ENCODE results near the gene FAM163B.

GRCh38 chr9:133575186-133576030, 33.8 kb downstream of the FAM163B start:
- TF ChIP-seq, protein P1, sequence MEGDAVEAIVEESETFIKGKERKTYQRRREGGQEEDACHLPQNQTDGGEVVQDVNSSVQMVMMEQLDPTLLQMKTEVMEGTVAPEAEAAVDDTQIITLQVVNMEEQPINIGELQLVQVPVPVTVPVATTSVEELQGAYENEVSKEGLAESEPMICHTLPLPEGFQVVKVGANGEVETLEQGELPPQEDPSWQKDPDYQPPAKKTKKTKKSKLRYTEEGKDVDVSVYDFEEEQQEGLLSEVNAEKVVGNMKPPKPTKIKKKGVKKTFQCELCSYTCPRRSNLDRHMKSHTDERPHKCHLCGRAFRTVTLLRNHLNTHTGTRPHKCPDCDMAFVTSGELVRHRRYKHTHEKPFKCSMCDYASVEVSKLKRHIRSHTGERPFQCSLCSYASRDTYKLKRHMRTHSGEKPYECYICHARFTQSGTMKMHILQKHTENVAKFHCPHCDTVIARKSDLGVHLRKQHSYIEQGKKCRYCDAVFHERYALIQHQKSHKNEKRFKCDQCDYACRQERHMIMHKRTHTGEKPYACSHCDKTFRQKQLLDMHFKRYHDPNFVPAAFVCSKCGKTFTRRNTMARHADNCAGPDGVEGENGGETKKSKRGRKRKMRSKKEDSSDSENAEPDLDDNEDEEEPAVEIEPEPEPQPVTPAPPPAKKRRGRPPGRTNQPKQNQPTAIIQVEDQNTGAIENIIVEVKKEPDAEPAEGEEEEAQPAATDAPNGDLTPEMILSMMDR (IDR thresholded peaks at IDR 0.05): no peak
- TF ChIP-seq POLR2A (IDR thresholded peaks at IDR 0.05): no peak
